GM21737 (cell line): ENCODE data around the gene EID3.

ENCODE experiments used
- ATAC-seq: cut with Tn5 transposase; IDR thresholded peaks from one replicate; pipeline ENCODE4 v1.9.1; 2021; ENCODE audit warnings: mild to moderate bottlenecking, moderate library complexity; ENCODE audit not compliant: unreplicated experiment

The EID3 gene

DNA sequence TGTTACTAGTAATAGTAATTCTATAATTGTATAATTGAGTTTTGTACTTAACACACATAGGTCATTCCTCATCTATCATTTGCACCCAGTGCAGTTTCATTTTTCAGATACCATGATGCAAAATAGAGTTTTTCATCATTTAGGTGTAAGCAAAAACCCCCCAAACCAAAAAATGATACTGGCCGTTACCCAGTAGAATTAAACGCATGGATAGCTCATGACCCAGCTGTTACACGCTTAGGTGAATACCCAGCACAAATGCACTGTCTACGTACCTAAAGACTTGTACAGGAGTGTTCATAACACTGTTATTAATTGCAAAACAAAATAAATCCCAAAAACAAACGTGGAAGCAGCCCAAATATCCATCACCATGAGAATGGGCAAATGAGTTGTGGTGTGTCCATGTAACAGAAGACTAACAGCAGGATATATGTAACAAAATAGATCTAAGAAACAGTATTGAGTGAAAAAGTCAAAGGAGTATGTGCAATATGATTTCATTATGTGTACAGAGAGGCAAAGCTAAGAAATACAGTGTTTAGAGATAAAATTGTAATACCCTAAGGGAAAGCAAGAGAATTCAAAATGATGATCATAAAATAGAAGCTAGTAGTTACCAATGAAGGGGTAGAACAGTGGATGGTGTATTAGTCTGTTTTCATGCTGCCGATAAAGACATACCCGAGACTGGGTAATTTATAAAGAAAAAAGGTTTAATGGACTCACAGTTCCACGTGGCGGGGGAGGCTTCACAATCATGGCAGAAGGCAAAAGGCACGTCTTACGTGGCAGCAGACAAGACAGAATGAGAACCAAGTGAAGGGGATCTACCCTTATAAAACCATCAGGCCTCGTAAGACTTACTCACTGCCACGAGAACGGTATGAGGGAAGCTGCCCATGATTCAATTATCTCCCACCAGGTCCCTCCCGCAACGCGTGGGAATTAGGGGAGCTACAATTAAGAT is 49.8 kb downstream of the EID3 start:
- no peak for ATAC-seq

DNA sequence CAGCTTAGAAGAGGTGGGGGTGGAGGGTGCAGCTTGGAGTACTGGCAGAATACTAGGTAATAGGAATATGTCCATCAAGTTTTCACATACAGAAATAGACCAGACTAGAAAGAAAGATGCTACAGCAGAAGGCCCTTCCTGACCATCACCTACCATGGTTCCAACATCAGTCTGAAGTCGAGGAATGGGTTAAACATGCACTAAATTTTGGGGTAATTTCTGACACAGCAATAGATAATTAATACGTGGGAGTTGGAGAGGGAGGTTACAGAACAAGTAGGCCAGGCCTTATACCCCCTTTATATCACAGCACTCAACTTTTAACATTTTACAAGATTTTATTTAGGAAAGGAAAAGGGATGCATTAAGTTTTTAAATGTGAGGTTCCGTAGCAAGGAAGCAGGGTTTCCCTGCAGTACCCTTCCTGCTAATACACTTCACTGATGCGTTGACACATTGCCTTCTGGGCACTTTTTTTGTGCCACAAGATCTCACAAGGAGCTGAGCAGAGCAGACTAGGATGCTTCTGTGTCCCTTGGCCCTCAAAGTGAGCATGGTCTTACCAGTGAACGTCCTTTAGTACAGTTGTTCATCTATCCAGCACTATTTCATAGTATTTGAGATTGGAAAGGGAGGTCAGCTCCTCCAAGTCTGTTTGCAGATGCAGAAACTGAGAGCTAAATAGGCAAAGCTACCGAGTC is 50.8 kb downstream of the EID3 start:
- no peak for ATAC-seq
